HG02798 (cell line): ENCODE measurements around the gene SZT2.
"Not testable (repeated sequence)": the region's sequence is repeated elsewhere in the genome, so short reads cannot be mapped to it uniquely, and the experiment has no call there.

Experiments used
- ATAC-seq: cut with Tn5 transposase; IDR thresholded peaks from one replicate; pipeline ENCODE4 v1.9.1; 2021; ENCODE audit warnings: mild to moderate bottlenecking; ENCODE audit not compliant: unreplicated experiment, poor library complexity

Gene SZT2

DNA sequence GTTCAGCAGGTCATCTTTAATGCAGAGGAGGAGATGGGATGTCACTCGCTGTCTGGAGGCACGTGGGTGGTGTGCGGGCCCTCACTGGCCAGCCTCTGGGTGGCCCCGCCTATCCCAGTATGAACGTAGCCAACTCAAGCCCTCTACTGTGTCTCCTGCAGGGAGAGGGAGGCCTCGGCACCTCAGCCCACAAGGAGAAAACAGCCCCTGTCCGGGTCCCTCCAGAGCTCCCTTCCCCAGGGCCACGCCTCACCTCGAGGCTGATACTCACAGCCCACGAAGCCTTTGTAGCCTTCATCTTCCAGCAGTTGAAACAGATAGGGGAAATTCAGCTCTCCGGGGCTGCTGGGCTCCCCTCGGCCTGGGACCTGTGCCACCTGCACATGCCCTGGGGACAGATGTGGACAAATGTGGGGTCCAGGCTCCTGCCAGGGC, 61.5 kb downstream of the SZT2 start:
- no peak for ATAC-seq

DNA sequence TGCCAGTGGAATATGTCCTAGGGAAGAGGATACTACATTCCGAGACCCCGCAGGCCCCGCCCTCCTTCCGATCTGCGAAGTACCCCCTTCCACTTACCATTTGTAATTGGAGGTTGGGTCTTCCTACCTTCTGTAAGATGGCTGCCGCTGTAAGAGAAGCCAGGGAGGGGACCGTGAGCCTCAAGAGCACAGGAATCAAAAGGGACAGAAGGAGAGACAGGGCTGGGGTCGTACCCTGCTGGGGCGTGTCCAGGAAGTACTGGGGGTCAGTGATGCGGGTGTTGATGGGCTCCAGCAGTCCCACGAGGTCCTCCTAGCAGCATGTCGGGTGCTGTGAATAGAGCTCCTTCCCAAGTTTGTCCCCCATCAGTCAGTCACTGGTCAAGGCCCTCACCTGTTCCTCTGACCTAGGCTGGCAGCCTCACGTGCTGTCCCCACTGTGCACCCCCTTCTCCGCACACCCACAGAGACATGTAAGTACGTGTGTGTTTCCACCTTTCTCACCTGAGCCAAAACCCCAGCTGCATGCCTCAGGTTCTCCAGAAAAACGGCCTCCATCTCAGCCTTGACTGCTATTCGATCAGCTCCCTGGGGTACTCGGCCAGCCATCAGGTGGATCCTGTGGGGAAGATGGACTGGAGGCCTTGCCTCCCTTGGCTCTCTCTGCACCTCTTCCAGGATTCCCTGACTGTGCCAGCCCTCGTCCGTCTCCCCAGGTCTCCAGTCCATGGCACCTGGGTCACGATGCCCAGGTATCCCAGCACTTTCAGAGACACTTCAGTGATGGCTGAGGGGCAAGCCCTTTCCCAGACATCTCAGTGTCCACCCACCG, 62.2 kb downstream of the SZT2 start:
- no peak for ATAC-seq

DNA sequence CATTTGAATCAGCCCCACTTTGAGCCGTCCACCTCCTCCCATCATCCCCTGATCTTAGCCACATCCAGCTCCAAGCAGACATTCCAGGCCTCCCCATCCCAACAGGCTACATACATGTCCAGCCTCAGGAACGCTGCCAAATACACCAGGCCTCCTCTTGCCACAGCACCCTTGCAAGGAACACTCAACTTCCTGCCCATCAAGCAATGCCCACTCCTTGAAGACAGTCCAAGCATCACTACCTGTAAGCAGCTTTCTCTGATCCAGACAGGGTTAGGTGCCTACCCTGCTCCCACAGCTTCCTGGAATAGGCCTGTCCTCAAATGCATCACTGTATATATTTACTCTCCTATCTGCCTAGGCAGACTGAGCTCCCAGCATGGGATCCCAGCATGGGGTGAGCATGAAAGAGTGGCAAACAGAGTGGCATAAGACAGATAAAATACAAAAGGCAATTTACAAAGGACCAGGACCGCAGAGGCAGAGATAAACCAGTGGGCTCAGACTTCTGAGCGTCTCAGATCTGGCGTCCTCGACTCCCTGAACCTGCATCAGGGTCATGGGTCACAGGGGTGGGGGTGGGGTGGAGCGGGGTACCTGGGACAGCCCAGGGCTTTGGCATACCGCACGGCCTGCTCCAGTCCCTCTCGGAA, 63.2 kb downstream of the SZT2 start:
- no peak for ATAC-seq

GRCh38 chr1:43453442-43454269, 64.0 kb downstream of the SZT2 start, which contains the start of gene HYI:
HYI (minus strand) TSS chr1:43453931; CDS start chr1:43453793, 138 bp downstream.
- ATAC-seq = peak; percentile 49

- peak; percentile 84 for ATAC-seq
Measured at GRCh38 chr1:43454270-43455011, 64.7 kb downstream of the SZT2 start.

GRCh38 chr1:43455213-43455889, 65.7 kb downstream of the SZT2 start:
- no peak for ATAC-seq

- ATAC-seq = not testable (repeated sequence)
Measured at GRCh38 chr1:43458379-43458778, 68.7 kb downstream of the SZT2 start.

DNA sequence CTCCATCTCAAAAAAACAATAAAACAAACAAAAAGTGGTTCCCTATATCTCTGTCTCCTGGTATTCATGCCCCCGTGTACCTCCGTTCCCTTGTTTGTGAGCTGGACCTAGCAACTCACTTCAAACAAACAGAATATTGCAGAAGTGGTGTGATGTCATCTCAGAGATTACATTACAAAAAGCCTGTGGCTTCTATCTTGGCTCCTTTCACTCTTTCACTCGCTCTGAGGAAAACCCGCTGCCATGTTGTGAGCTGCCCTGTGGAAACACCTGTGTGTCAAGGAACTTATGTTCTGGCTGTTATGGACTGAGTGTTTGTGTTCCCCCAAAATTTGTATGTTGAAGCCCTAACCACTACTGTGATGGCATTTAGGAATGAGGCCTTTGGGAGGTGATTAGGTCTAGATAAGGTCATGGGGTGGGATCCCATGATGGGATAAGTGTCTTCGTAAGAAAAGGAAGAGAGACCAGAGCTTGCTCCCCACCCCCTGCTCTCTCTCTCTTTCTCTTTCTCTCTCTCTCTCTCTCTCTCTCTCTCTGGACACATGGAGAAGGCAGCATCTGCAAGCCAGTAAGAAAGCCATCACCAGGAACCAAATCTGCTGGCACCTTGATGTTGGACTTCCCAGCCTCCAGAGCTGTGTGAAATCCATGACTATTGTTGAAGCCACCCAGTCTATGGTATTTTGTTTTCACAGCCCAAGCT, 71.4 kb downstream of the SZT2 start:
- ATAC-seq = no peak

- ATAC-seq = no peak
Measured at GRCh38 chr1:43463479-43463878, 73.8 kb downstream of the SZT2 start.

- no peak for ATAC-seq
Measured at GRCh38 chr1:43464681-43465504, 75.2 kb downstream of the SZT2 start.

DNA sequence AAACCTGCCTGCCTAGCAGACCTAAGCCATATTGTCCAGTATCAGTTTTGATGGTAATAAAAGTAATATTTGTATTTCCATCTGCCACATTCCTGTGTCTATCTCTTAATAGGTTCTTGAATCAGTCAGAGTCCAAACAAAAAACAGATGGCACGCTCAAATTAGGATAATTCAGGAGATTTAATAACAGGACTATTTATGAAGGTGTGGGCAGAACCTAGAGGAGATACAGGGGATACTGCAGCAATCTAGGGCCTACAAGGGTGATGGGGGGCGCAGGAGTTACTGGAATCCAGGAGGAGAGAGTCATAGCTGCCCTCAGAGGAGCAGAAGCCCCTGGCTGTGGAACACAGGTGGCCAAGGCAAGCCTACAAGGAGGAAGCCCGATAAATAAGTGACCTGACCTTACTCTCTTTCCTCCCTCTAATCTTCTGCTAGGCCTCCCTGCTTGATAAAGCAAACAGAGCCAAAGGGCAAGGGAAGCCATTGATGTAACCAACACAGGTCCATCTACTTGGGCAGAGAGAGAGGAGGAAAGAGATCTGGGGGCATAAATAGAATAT, 75.9 kb downstream of the SZT2 start:
- ATAC-seq = no peak

DNA sequence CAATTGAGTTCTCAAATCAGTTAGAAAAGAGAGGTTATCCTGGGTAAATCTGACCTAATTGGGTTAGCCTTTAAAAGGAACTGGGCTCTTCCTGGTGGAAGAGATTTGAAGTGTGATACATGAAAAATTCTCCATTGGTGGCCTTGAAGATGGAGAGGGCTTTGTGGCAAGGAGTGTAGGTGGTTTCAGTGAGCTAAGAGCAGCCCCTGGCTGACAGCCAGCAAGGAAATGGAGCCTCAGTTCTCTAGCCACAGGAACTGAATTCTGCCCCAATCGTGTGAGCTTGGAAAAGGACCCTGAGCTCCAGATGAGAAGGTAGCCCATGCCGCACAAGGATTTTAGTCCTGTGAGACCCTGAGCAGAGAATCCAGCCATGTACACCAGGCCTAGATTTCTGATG, 76.7 kb downstream of the SZT2 start:
- no peak for ATAC-seq

GRCh38 chr1:43468414-43468813, 78.7 kb downstream of the SZT2 start:
- ATAC-seq = no peak

DNA sequence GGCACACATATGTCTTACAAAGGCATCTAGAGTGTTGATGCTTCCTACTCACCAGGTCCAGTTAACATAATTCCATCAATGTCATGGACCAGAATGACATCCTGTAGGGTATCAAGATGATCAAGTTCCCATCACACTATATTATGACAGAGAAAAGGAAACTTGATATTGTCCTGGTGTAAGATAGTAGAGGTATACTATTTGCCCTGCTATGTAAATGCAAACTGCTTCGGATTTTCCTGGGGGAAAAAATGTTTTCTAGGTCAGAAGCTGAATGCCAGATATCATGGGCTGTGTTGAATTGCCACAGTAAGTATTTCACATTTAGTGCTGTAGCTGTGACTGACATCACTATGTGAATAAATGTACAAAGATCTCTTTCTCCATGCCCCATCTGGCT, 80.2 kb downstream of the SZT2 start:
- no peak for ATAC-seq

- ATAC-seq = no peak
Measured at GRCh38 chr1:43472087-43472462, 82.4 kb downstream of the SZT2 start.

GRCh38 chr1:43472463-43473151, 82.9 kb downstream of the SZT2 start:
- not testable (repeated sequence) for ATAC-seq

DNA sequence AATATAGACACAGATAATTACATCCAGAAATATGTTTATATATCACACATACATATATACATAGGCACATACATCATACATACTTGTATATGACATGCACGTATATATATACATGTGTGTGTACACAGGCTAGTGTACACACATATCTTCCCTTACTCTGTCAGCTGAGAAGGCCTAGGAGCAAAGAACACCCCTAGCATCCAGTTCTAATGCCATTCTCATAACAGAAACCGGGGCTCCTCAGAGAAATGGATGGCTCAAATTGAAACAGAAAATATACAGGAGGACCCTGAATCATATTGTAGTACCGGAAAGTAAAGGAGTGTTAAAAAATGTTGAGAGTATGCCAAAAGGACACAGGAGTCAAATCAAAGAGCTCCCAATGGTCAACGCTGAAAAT, 83.8 kb downstream of the SZT2 start:
- no peak for ATAC-seq
